Right renal cortex interstitium (tissue), 3 donors: ENCODE data around the gene PIK3C2A. TPM values are rescaled to one million over a fixed set of nuclear protein-coding genes. Genes with fewer than 3 reads are reported as not detected.

Experiments used
- DNase-seq, 3 donors: peaks; one replicate each; pipeline ENCODE4 v3.0.0-alpha.2; 2013; ENCODE audit warnings: low read depth in 3 of 3, low spot score in 2 of 3
- polyA plus RNA-seq, 3 donors: library from polyadenylated mRNA; unstranded; fragments of 120-200 nt; gene quantifications; one replicate each; pipeline ENCODE4 v1.2.1, GENCODE V29; 2013; ENCODE audit not compliant: insufficient read length in 3 of 3

PIK3C2A gene
- polyA plus RNA-seq, 3 donors = 62.7 to 69.8 (median 65.6) TPM

GRCh38 chr11:17214338-17214737 lies 6.6 kb upstream of the PIK3C2A start:
- DNase-seq = no peak

GRCh38 chr11:17211286-17211685 lies 3.5 kb upstream of the PIK3C2A start:
- no peak for DNase-seq

DNA sequence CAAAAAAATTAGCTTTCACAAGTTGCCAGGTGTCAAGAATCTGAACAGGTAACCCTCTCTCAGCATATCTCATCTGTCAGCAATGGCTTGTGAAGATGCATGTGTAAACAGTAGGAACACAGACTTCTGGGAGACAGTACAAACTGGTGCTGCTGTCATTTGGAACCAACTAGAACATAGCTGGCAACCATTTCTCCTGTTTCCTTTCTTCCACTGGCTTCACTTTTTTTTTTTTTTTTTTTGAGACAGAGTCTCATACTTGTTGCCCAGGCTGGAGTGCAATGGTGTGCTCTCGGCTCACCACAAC lies 2.1 kb upstream of the PIK3C2A start:
- DNase-seq = no peak

GRCh38 chr11:17208257-17208999 lies 642 bp upstream of the PIK3C2A start:
- DNase-seq = peak in 2 of 3 donors; percentile 72 to 73

- no peak for DNase-seq
Measured at GRCh38 chr11:17206463-17206862, 1.3 kb downstream of the PIK3C2A start.

GRCh38 chr11:17197431-17197898 lies 10.3 kb downstream of the PIK3C2A start:
- no peak for DNase-seq

- no peak for DNase-seq
Measured at GRCh38 chr11:17188675-17189074, 19.1 kb downstream of the PIK3C2A start.

DNA sequence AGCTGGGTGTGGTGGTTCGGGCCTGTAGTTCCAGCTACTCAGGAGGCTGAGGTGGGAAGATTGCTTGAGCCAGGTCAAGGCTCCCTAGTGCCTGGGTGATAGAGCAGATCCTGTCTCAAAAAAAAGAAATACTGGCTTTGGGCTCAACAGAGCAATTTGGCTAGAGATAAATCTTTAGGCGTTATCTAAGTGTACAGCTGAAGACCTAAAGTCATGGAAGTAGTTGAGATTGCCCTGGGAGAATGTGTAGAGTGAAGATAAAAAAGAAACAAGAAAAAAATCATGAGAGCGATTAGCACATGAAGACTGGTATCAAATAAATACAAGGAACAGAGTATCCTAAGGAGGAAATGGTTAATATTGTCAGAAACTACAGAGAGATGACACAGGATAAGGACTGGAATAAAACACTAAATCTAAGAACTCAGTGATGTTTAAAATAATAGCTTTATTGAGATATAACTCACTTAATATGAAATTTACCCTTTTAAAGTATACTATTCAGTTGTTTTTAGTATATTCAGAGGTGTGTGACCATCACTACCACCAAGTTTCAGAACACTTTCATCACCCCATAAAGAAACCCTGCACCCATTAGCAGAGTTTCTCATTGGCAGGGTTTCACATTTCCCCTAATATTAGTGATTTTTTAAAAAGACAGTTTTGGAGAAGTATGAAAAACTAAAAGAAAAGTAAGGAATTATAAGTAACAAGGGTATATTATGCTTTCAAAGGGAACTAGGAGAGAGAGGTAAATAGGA lies 20.7 kb downstream of the PIK3C2A start:
- no peak for DNase-seq

- DNase-seq = no peak
Measured at GRCh38 chr11:17185938-17186337, 21.8 kb downstream of the PIK3C2A start.

- DNase-seq = no peak
Measured at GRCh38 chr11:17184882-17185587, 22.8 kb downstream of the PIK3C2A start.

GRCh38 chr11:17183836-17184235 lies 23.9 kb downstream of the PIK3C2A start:
- no peak for DNase-seq

DNA sequence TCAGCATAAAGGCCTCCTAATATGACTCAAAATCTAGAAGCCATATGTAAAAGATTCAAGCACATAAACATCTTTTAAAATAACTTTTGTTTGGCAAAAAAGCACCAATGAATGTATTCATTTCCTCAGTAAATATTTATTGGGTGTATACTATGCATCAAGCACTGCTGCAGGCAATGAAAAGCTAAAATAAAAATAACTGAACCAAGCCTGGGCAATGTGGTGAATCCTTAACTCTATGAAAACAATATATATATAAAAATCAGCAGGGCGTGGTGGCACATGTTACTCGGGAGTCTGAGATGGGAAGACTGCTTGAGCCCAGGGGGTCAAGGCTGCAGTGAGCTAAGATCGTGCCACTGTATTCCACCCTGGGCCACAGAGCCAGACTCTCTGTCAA lies 27.8 kb downstream of the PIK3C2A start:
- DNase-seq = no peak

DNA sequence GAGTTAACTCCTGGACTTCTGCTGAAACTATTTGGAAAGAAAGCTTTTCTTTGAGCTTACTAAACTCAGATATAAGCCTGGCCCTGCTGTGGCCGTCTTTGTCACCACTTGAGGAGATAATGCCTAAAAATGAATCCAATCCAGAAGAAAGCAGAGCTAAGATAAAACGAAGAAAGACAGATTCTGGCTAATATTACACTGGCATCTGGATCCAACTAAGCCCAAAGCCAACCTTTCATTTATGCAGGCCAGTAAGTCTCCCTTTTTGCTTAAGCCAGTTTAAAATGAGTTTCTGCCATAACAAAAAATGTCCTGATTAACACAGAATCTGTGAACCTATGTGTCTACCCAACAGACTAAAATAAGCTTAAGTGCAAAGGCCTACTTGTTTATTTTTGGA lies 34.5 kb downstream of the PIK3C2A start:
- no peak for DNase-seq

DNA sequence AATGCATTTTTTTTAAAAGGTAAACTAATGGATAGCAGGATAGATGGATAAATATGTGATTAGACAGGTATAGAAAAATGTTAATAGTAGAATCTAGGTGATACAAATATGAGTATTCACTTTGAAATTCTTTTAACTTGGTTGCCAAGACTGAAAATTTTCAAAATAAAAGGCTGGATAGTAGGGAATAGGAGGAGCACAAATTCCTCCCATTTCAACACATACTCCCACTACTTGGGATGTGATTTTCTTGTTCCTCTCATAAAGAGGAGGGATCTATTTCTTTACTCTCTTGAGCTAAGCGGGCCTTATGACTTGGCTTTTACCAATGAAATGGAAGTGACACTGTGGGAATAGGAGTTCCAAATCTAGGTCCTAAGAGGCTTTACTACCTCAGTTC lies 35.9 kb downstream of the PIK3C2A start:
- DNase-seq = no peak

DNA sequence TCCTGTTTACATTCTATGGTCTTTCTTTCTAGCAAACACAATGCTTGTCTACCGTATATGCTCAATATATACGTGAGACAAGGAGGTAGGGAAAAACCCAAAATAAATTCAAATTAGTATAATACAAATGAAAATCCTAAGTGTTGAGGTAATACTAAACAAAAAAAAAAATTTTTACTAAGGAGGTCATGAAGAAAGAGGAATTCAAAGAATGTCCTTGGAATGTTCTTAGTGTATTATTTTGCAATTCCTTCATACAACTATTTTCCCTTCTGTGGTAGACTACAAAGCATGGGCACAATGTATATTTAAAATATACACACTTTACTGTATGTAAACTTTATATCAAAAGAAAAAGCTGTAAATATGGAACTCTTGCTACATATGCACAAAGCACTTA lies 36.4 kb downstream of the PIK3C2A start:
- DNase-seq = no peak

- DNase-seq = no peak
Measured at GRCh38 chr11:17169876-17170275, 37.9 kb downstream of the PIK3C2A start.

- DNase-seq = no peak
Measured at GRCh38 chr11:17165247-17165890, 42.4 kb downstream of the PIK3C2A start.

- DNase-seq = no peak
Measured at GRCh38 chr11:17164361-17165246, 43.2 kb downstream of the PIK3C2A start.

GRCh38 chr11:17163736-17164135 lies 44.0 kb downstream of the PIK3C2A start:
- DNase-seq = no peak

GRCh38 chr11:17163291-17163690 lies 44.5 kb downstream of the PIK3C2A start:
- DNase-seq = no peak
